Right atrium auricular region (tissue), 2 donors: ENCODE data around the gene ADAMTS2. TPM values are rescaled to one million over a fixed set of nuclear protein-coding genes. Genes with fewer than 3 reads are reported as not detected.
"Not testable (repeated sequence)": the region's sequence is repeated elsewhere in the genome, so short reads cannot be mapped to it uniquely, and the experiment has no call there.

Experiments used
- DNase-seq: peaks from one replicate; pipeline ENCODE4 v3.0.0-alpha.2; 2019; ENCODE audit warnings: low spot score
- H3K27ac ChIP-seq, 2 donors: fragments of 200-600 bp; sonication (generic); 1 replicate in 1 of 2; 2 replicates in 1 of 2; pipeline ENCODE4 v1.5.1; 2016 to 2019
- H3K27me3 ChIP-seq, 2 donors: fragments of 200-600 bp; sonication (generic); one replicate each; pipeline versions ENCODE4 v1.5.1 to v1.6.0; 2017 to 2019
- H3K36me3 ChIP-seq: fragments of 200-600 bp; sonication (generic); one replicate; pipeline ENCODE4 v1.5.1; 2016
- H3K4me1 ChIP-seq, 2 donors: fragments of 200-600 bp; sonication (generic); one replicate each; pipeline versions ENCODE4 v1.5.1 to v1.6.0; 2017 to 2019
- H3K4me3 ChIP-seq, 2 donors: fragments of 200-600 bp; sonication (generic); 1 replicate in 1 of 2; 2 replicates in 1 of 2; pipeline ENCODE4 v1.5.1; 2017 to 2019; ENCODE audit warnings: mild to moderate bottlenecking in 1 of 2, moderate library complexity in 1 of 2
- H3K9me3 ChIP-seq, 2 donors: fragments of 200-600 bp; sonication (generic); one replicate each; pipeline ENCODE4 v1.5.1; 2019
- total RNA-seq, 2 donors: library from RNA; depleted of rRNA; stranded (reverse); fragments of >200 nt; gene quantifications; one replicate each; pipeline ENCODE4 v1.1.0, GENCODE V29; 2016
- TF ChIP-seq, protein P1 (sequence below), 2 donors: fragments of 200-600 bp; sonication (generic); IDR thresholded peaks; one replicate each; pipeline ENCODE4 v1.5.1; 2019; ENCODE audit warnings: antibody characterized with exemption in 2 of 2

Gene ADAMTS2
- total RNA-seq, 2 donors from 2014 or later, result 13.6 to 13.7 TPM

DNA sequence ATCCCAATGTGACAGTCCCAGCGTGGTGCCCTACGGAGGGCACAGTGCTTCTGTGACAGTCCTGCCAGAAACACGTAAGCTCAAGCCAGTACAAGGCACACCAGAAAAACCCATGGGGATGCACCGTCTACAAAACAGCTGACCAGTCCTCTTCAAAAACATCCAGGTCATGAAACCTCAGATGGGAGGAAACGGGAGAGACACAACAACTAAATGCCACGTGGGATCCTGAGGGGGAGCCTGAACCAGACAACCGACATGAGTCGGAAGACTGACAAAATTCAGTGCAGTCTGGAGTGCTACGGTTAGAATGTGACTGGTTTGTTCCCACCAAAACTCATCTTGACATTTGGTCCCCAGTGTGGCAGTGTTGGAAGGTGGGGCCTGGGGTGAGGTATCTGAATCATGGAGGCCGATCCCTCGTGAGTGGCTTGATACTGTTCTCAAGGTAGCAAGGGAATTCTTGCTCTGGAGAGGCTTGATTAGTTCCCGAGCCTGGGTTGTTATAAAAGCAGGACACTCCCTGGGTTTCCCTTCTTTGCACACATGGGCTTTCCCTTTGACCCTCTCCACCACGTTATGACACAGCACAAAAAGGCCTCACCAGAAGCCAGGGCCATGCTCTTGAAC lies 55.4 kb downstream of the ADAMTS2 start:
- DNase-seq, result no peak
- TF ChIP-seq, protein P1, sequence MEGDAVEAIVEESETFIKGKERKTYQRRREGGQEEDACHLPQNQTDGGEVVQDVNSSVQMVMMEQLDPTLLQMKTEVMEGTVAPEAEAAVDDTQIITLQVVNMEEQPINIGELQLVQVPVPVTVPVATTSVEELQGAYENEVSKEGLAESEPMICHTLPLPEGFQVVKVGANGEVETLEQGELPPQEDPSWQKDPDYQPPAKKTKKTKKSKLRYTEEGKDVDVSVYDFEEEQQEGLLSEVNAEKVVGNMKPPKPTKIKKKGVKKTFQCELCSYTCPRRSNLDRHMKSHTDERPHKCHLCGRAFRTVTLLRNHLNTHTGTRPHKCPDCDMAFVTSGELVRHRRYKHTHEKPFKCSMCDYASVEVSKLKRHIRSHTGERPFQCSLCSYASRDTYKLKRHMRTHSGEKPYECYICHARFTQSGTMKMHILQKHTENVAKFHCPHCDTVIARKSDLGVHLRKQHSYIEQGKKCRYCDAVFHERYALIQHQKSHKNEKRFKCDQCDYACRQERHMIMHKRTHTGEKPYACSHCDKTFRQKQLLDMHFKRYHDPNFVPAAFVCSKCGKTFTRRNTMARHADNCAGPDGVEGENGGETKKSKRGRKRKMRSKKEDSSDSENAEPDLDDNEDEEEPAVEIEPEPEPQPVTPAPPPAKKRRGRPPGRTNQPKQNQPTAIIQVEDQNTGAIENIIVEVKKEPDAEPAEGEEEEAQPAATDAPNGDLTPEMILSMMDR (IDR thresholded peaks at IDR 0.05), result no peak
- H3K4me1 ChIP-seq, result peaks cover 0 to 14% of the 10 kb centered on the region in 2 donors
- no peaks in the 10 kb centered on the region for H3K36me3 ChIP-seq
- H3K4me3 ChIP-seq, result no peak overlapping the region
- no peaks in the 10 kb centered on the region for H3K9me3 ChIP-seq
- no peak overlapping the region for H3K27ac ChIP-seq
- no peaks in the 10 kb centered on the region for H3K27me3 ChIP-seq

DNA sequence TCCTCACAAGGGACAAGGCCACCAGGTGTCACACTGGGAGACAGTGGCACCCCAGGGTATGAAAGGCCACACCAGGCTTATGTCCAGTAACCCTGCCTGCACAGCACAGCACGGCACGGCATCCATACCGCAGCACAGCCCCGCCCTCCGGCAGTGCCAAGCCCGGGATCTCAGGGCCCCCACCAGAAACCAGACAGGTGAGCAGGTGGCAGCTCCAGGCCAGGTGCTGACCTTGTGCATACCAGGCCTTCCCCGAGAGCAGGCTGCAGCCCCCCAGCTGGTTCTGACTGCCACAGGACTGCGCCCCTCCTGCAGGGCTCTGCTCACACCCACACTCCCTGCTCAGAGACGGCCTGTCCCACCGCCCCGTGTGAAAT lies 56.5 kb downstream of the ADAMTS2 start:
- H3K4me1 ChIP-seq, result peaks cover 0 to 14% of the 10 kb centered on the region in 2 donors
- no peaks in the 10 kb centered on the region for H3K27me3 ChIP-seq
- TF ChIP-seq, protein P1 (IDR thresholded peaks at IDR 0.05), result no peak
- H3K4me3 ChIP-seq, result no peak overlapping the region
- no peaks in the 10 kb centered on the region for H3K36me3 ChIP-seq
- no peaks in the 10 kb centered on the region for H3K9me3 ChIP-seq
- no peak for DNase-seq
- H3K27ac ChIP-seq, result no peak overlapping the region

DNA sequence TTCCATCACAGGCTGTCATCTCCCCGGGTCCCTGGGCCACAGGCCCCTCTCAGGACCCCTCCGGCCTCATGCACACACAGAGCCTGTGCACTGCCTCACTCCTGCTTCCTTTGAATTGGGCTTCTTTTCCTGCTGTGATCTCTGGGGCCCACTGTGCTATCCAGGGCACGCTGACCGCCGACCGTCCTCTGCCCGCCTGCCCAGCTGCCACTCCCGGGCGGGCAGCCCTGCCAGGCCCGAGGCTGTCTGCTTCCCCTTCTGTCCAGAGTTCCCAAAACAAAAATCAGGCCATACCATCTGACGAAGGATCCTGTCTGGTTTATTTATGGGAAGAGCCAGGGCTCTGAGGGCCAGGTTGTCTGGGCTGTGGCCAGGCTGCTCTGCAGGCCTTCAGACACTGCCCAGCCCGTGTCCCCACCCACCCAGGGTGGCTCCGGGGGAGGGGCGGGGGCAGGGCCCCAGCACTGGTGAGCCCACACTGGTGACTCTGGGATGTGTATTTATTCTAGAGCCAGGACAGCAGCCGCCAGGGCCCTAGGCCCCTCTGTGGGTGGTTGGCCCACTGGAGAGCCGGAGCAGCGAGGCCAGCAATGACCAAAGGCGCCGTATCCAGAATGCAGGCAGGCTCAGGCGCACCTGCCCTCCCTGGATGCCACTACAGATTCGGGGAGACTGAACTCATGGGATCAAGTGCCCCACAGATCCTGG lies 57.0 kb downstream of the ADAMTS2 start:
- Histone ChIP-seq H3K4me1 (peaks cover 0 to 14% of the 10 kb centered on the region in 2 donors), H3K9me3 (no peaks in the 10 kb centered on the region), H3K36me3 (no peaks in the 10 kb centered on the region), H3K27me3 (no peaks in the 10 kb centered on the region), H3K27ac (no peak overlapping the region), H3K4me3 (no peak overlapping the region)
- no peak for DNase-seq
- TF ChIP-seq, protein P1 (IDR thresholded peaks at IDR 0.05), result no peak

DNA sequence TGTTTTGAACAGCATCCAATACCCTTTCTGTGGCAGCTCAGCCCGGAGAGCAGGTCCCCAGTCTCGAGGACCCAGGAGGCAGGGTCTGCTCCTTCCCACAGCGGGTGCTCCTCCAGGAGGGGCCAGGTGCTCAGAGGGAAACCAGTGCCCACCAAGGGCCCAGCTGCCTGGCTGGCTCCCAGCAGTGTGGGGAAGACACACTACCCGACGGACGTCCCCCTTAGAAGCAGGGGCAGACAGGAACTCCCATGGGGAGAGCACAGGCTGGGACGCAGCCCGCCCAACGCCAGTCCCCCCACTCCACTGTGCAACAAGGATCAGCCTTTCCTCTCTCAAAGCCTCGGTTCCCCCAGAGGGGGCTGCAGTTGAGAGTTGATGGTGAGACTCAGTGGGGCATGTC lies 57.6 kb downstream of the ADAMTS2 start:
- no peak for DNase-seq
- H3K27ac ChIP-seq, result no peak overlapping the region
- H3K9me3 ChIP-seq, result no peaks in the 10 kb centered on the region
- no peaks in the 10 kb centered on the region for H3K36me3 ChIP-seq
- TF ChIP-seq, protein P1 (IDR thresholded peaks at IDR 0.05), result no peak
- H3K4me3 ChIP-seq, result no peak overlapping the region
- no peaks in the 10 kb centered on the region for H3K27me3 ChIP-seq
- peaks cover 0 to 14% of the 10 kb centered on the region in 2 donors for H3K4me1 ChIP-seq

DNA sequence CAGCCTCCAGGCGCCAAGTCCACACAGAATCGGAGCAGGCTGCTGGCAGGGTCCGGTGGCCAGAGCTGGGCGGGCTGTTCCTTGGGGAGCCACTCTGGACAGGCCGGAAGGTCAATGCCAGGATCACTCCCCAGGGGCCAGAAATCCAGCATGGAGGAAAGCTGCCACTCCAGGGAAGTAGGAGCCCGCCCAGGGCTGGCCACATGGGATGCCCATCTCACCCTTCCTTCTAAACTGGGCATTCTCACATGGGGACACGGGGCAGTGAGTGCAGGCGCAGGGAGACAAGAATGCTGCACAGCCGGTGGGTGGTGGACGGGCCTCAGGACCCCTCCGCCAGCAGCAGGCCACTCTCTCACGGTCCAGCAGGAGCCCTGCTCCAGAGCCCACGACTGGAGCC lies 58.2 kb downstream of the ADAMTS2 start:
- no peaks in the 10 kb centered on the region for H3K27me3 ChIP-seq
- no peaks in the 10 kb centered on the region for H3K36me3 ChIP-seq
- no peak for DNase-seq
- H3K4me1 ChIP-seq, result peaks cover 0 to 14% of the 10 kb centered on the region in 2 donors
- no peak overlapping the region for H3K4me3 ChIP-seq
- no peaks in the 10 kb centered on the region for H3K9me3 ChIP-seq
- TF ChIP-seq, protein P1 (IDR thresholded peaks at IDR 0.05), result no peak
- no peak overlapping the region for H3K27ac ChIP-seq

DNA sequence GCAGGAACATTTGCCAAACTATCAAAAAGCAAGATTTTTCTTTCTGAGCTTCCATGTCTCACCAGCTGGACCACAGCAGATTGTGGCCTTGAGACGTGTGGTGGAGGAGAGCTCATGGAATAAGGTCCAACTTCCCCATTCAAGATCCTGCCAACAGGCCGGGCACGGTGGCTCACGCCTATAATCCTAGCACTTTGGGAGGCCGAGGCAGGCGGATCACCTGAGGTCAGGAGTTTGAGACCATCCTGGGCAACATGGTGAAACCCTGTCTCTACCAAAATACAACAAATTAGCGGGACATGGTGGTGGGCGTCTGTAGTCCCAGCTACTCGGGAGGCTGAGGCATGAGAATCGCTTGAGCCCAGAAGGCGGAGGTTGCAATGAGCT lies 59.5 kb downstream of the ADAMTS2 start:
- Histone ChIP-seq H3K27ac (peak overlapping the region; percentile 52 to 53), H3K4me1 (peaks cover 0 to 14% of the 10 kb centered on the region in 2 donors)
- H3K27me3 ChIP-seq, H3K9me3 ChIP-seq, DNase-seq, H3K36me3 ChIP-seq, H3K4me3 ChIP-seq: not testable (repeated sequence)
